Lower lobe of right lung (tissue), 2 donors: ENCODE measurements around the gene ASTL. TPM values are rescaled to one million over a fixed set of nuclear protein-coding genes. Genes with fewer than 3 reads are reported as not detected.
A peak's percentile ranks its signal among the peaks of the same experiment; 100 is the strongest.

Experiments
- ATAC-seq, 2 donors: fragments of 200-7000 bp; cut with Tn5 transposase; one replicate each; pipeline ENCODE4 v1.9.1; 2020 to 2022; ENCODE audit warnings: mild to moderate bottlenecking in 2 of 2, moderate library complexity in 2 of 2
- DNase-seq: peaks from one replicate; pipeline ENCODE4 v3.0.0-alpha.2; 2020
- H3K27ac ChIP-seq: fragments of 200-600 bp; one replicate; pipeline ENCODE4 v1.8.0; 2022
- H3K27me3 ChIP-seq: fragments of 200-600 bp; one replicate; pipeline ENCODE4 v1.8.0; 2022; ENCODE audit warnings: low read depth
- H3K36me3 ChIP-seq: fragments of 200-600 bp; one replicate; pipeline ENCODE4 v1.8.0; 2022; ENCODE audit warnings: mild to moderate bottlenecking
- H3K4me1 ChIP-seq: fragments of 200-600 bp; one replicate; pipeline ENCODE4 v1.8.0; 2022
- H3K4me3 ChIP-seq: fragments of 200-600 bp; one replicate; pipeline ENCODE4 v1.8.0; 2022; ENCODE audit warnings: mild to moderate bottlenecking
- H3K9me3 ChIP-seq: fragments of 200-600 bp; one replicate; pipeline ENCODE4 v1.8.0; 2022
- intact Hi-C: fragments of 100-400 bp; cut with DNase I; formaldehyde crosslinking; loops from one replicate; pipeline ENCODE4 v1.11.0; 2022
- total RNA-seq: library from RNA; stranded (reverse); fragmentation: NEBNext Ultra II Directional; extraction: Animal tissue kit (Norgen Biotek cat#: 25700); gene quantifications from one replicate; pipeline ENCODE4 v1.2.1, GENCODE V29; 2021
- TF ChIP-seq, protein P1 (sequence below): fragments of 200-600 bp; IDR thresholded peaks from one replicate; pipeline ENCODE4 v1.8.0; 2022; ENCODE audit warnings: antibody characterized with exemption, mild to moderate bottlenecking
- donor health status: DM: no; HTN: yes; CAD: no; lungs with severe emphysema.

Gene ASTL
- total RNA-seq, 1 donor from 2014 or later = not detected

DNA sequence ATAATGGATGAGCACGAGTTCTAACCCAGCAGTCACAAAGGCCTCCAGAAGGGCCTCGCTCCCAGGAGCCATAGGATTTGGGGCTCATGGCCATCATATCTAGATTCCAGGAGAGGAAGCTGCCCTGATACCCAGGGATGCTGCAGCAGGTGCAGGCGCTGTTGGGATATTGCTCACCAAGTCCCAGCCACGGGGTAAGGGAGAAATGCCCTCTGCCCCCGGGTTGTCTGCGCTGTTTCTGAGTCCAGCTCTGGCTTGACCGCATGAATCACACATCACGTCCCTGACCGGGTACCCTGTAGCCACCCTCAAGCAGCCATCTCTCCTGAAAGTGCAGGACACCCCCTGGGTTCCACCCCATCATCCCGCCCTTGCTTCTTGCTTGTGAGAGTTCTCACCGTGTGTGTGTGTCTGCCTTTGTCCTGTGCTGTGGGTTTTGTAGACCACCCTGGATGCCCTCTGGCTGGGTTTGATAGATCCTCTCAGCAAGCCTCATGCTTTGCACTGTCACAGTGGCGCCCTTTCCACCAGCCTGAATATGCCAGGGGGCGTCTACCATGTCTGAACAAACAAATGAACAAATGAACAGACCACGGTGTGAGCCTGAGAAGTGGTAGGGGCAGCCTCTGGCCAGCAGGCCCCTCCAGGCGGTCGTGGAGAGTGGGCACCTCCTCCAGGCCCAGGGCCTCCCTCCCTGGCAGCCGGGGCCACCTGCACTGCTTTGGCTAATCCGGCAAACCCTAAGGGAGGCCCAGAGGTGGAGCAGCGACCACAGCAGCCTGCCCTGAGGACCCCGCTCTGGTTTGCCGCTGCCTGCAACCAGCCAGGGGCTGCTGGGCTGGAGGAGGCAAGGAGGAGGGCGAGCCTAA, 54.1 kb downstream of the ASTL start:
- H3K9me3 ChIP-seq = no peaks in the 10 kb centered on the region
- ATAC-seq = no peak
- no peak overlapping the region for H3K4me3 ChIP-seq
- H3K27me3 ChIP-seq = peaks cover 6% of the 10 kb centered on the region
- intact Hi-C loops = no loop called here
- H3K27ac ChIP-seq = no peak overlapping the region
- peak; percentile 29 for DNase-seq
- H3K36me3 ChIP-seq = no peaks in the 10 kb centered on the region
- no peaks in the 10 kb centered on the region for H3K4me1 ChIP-seq
- TF ChIP-seq, protein P1, sequence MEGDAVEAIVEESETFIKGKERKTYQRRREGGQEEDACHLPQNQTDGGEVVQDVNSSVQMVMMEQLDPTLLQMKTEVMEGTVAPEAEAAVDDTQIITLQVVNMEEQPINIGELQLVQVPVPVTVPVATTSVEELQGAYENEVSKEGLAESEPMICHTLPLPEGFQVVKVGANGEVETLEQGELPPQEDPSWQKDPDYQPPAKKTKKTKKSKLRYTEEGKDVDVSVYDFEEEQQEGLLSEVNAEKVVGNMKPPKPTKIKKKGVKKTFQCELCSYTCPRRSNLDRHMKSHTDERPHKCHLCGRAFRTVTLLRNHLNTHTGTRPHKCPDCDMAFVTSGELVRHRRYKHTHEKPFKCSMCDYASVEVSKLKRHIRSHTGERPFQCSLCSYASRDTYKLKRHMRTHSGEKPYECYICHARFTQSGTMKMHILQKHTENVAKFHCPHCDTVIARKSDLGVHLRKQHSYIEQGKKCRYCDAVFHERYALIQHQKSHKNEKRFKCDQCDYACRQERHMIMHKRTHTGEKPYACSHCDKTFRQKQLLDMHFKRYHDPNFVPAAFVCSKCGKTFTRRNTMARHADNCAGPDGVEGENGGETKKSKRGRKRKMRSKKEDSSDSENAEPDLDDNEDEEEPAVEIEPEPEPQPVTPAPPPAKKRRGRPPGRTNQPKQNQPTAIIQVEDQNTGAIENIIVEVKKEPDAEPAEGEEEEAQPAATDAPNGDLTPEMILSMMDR = no peak

DNA sequence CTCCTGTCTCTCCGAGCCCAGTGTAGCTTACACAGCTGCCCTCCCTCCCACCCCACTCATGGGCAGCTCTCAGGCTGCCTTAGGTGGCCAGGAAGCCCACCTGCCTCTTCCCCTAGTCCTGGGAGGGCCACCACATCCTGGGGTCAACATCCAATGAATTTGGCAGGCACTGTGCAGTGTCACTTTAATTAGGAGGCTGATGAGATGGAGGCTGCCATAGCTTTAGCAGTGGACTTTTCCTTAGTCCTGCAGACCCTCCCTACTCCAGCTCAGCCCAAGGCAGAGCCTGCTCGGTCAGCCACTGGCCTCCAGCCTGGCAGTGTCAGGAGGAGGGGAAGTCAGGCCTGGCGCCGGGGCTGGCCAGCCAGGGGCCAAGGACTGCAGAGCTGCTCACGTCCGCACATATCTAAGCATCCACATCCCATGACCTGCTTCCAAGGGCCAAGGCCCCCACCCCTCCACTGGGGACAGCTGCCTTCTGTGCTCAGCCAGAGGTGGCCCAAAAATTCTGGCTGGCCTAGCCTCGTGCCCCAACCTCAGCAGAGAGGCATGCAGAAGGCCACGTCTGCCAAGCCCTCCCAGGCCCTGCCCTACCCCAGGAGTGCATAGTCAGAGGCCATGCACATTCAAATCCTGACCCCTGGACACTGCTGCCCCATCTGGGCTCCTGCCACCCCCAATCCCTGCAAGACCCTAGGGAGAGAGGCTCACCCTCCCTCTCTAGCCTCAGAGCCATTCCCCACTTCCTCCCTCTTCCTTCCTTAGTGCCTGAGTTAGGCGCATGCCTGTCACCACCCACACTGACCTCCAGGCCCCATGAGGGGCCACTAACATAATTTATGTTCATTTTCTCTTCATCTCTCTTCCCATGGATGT, 55.0 kb downstream of the ASTL start:
- DNase-seq = peak; percentile 38
- no peak overlapping the region for H3K27ac ChIP-seq

DNA sequence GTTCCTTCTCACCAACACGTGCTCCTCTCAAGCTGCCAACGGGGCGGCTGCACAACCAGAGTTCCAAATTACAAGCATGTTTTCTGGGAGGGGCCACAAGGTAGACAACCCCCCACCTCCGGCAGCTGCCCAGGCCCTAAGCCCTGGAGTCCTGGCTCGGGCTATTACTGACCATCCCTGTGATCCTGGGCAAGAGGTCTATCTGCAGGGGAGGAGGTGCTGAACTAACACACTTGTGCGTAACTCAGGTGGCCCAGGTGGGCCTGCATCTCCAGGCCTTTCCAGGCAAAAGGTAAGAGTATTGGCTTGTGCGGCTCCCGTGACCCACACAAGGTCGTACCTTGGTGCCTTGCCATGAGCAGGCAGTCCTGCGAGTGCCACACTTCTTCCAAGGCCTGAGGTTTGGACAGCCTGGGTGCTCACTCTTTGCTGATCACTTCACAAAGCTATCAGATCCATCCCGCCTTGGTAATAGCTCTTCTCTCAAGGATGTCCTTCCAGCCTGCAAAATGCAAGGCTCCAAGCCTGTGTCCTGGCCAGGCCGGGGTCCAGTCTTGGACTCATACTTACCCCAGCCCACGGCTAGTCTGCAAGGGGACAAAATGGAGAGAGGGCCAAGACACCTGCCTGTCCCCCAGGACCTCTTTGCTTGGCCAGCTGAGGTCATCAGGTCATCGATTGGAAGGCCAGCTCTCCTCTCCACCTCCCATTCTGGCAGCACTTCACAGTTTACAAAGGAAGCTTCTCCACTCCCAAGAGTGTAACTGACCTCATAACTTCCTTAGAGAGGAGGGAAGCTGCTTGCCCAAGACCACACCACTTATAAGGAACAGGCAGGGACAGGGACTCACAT, 55.9 kb downstream of the ASTL start:
- DNase-seq = peak; percentile 29
- Histone ChIP-seq H3K4me3 (no peak overlapping the region), H3K9me3 (no peaks in the 10 kb centered on the region), H3K27ac (no peak overlapping the region), H3K36me3 (no peaks in the 10 kb centered on the region), H3K27me3 (no peaks in the 10 kb centered on the region), H3K4me1 (no peaks in the 10 kb centered on the region)
- intact Hi-C loops = no loop called here
- TF ChIP-seq, protein P1 = no peak
- peak in 1 of 2 donors; percentile 60 for ATAC-seq

More for the DNA sequence above, 55.0 kb downstream of the ASTL start:
- no peaks in the 10 kb centered on the region for H3K9me3 ChIP-seq
- intact Hi-C loops = no loop called here
- ATAC-seq = peak; percentile 28 to 30
- TF ChIP-seq, protein P1 = no peak
- H3K4me1 ChIP-seq = no peaks in the 10 kb centered on the region
- H3K36me3 ChIP-seq = no peaks in the 10 kb centered on the region
- no peak overlapping the region for H3K4me3 ChIP-seq
- H3K27me3 ChIP-seq = no peaks in the 10 kb centered on the region

DNA sequence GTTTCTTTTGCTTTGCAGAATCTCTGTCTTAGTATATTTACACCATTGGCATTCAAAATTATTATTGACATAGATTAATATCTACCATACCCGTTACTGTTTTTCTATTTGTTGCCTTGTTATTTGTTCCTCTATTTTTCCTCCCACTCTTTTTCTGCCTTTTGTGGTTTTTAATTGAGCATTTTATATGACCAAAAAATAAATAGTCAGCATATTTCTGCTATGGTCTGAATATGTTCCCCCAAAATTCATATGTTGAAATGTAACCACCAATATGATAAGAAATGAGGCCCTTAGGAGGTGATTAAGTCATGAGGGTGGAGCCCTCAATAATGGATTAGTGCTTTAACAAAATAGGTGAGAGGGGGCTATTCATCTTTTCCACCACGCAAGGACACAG, 57.3 kb downstream of the ASTL start:
- no peak overlapping the region for H3K27ac ChIP-seq
- TF ChIP-seq, protein P1 = no peak
- no peaks in the 10 kb centered on the region for H3K4me1 ChIP-seq
- no peaks in the 10 kb centered on the region for H3K36me3 ChIP-seq
- no peaks in the 10 kb centered on the region for H3K9me3 ChIP-seq
- ATAC-seq (no peak), DNase-seq (no peak)
- H3K27me3 ChIP-seq = no peaks in the 10 kb centered on the region
- no peak overlapping the region for H3K4me3 ChIP-seq
- intact Hi-C loops = no loop called here

DNA sequence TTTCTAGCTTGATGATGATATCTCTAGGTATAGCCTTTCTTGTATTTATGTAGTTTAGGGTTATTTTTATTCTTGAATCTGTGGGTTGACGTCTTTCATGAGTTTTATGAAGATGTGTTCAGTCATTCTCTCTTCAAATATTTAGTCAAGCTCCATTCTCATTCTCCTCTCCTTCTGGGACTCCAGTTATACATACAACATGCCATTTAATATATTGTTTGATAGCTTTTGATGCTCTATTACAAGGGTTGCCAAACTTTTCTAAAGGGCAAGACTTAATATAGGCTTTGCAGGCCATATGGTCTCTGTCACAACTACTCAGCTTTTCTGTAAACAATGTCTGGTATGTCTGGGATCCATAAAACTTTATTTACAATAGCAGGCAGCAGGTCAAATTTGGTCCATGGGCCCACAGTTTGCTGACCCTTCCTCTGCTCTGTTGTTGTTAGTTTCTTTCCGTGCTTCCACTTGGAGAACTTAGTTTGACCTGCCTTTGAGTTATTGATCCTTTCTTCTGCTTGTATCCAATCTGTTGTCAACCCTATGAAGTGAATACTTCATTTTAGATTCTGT, 63.0 kb downstream of the ASTL start:
- Histone ChIP-seq H3K27ac (no peak overlapping the region), H3K9me3 (no peaks in the 10 kb centered on the region), H3K4me3 (no peak overlapping the region), H3K36me3 (no peaks in the 10 kb centered on the region), H3K4me1 (no peaks in the 10 kb centered on the region), H3K27me3 (no peaks in the 10 kb centered on the region)
- DNase-seq (no peak), ATAC-seq (no peak)
- TF ChIP-seq, protein P1 = no peak
- intact Hi-C loops = no loop called here
